GM23248 (cell line): ENCODE measurements around the gene MYO10. TPM values are rescaled to one million over a fixed set of nuclear protein-coding genes. Genes with fewer than 3 reads are reported as not detected.

ENCODE experiments used
- DNase-seq: peaks from one replicate; pipeline ENCODE4 v3.0.0-alpha.2; 2015
- H2AFZ ChIP-seq: fragments of 200-600 bp; sonication (generic); 2 replicates; pipeline ENCODE4 v1.6.1; 2016; ENCODE audit warnings: antibody characterized with exemption
- H3F3A ChIP-seq: fragments of 200-600 bp; sonication (generic); 2 replicates; pipeline ENCODE4 v1.6.1; 2016; ENCODE audit warnings: mild to moderate bottlenecking, antibody characterized with exemption, mixed run types; ENCODE audit not compliant: insufficient read depth
- H3K27ac ChIP-seq: fragments of 200-600 bp; sonication (generic); 2 replicates; pipeline ENCODE4 v1.5.1; 2016; ENCODE audit warnings: mild to moderate bottlenecking
- H3K27me3 ChIP-seq: fragments of 200-600 bp; sonication (generic); replicated peaks from 2 replicates; pipeline ENCODE4 v1.6.1; 2016; ENCODE audit warnings: mild to moderate bottlenecking; ENCODE audit not compliant: insufficient read depth
- H3K36me3 ChIP-seq: fragments of 200-600 bp; sonication (generic); 2 replicates; pipeline ENCODE4 v1.6.1; 2016; ENCODE audit warnings: low read depth, mild to moderate bottlenecking
- H3K4me1 ChIP-seq: fragments of 200-600 bp; sonication (generic); 2 replicates; pipeline ENCODE4 v1.6.1; 2016; ENCODE audit warnings: mild to moderate bottlenecking; ENCODE audit not compliant: insufficient read depth
- H3K4me2 ChIP-seq: fragments of 200-600 bp; sonication (generic); one replicate; pipeline ENCODE4 v1.6.1; 2016; ENCODE audit warnings: mild to moderate bottlenecking; ENCODE audit not compliant: unreplicated experiment
- H3K4me3 ChIP-seq: fragments of 200-600 bp; sonication (generic); 2 replicates; pipeline ENCODE4 v1.5.1; 2016; ENCODE audit warnings: mild to moderate bottlenecking
- H3K79me2 ChIP-seq: fragments of 200-600 bp; sonication (generic); 2 replicates; pipeline ENCODE4 v1.6.1; 2016; ENCODE audit warnings: mild to moderate bottlenecking; ENCODE audit not compliant: insufficient read depth
- H3K9ac ChIP-seq: fragments of 200-600 bp; sonication (generic); 2 replicates; pipeline ENCODE4 v1.6.1; 2016; ENCODE audit warnings: mild to moderate bottlenecking
- H3K9me2 ChIP-seq: fragments of 200-600 bp; sonication (generic); 2 replicates; pipeline ENCODE4 v1.6.1; 2016; ENCODE audit warnings: mixed run types, mild to moderate bottlenecking, moderate library complexity; ENCODE audit not compliant: insufficient read depth
- H3K9me3 ChIP-seq: fragments of 200-600 bp; sonication (generic); one replicate; pipeline ENCODE4 v1.6.1; 2017; ENCODE audit warnings: low read depth
- H4K20me1 ChIP-seq: fragments of 200-600 bp; sonication (generic); 2 replicates; pipeline ENCODE4 v1.6.0; 2016; ENCODE audit not compliant: insufficient read depth
- EZH2 ChIP-seq: fragments of 200-600 bp; sonication (generic); IDR thresholded peaks from 2 replicates; pipeline ENCODE4 v1.6.1; 2018; ENCODE audit warnings: antibody characterized with exemption, mild to moderate bottlenecking; ENCODE audit not compliant: insufficient read depth, poor library complexity, severe bottlenecking
- EZH2phosphoT487 ChIP-seq: fragments of 200-600 bp; sonication (generic); IDR thresholded peaks from 2 replicates; pipeline ENCODE4 v1.6.1; 2018; ENCODE audit warnings: antibody characterized with exemption, moderate library complexity, mild to moderate bottlenecking, low read depth; ENCODE audit not compliant: insufficient read depth
- WGBS, 2 experiments: methylation state at CpG; one replicate each; pipeline ENCODE4 v1.1.6; 2015 to 2017; ENCODE audit warnings: low lambda C conversion rate in 2 of 2, low coverage in 1 of 2; ENCODE audit errors: missing lambda C conversion rate in 2 of 2; 5-methylcytosine and 5-hydroxymethylcytosine counted together
- in situ Hi-C: fragments of 300-500 bp; cut with MboI; formaldehyde crosslinking; loops from 2 replicates; pipeline ENCODE4 v1.15.0; 2020
- polyA plus RNA-seq: library from polyadenylated mRNA; unstranded; fragments of >200 nt; fragmentation: Nextera tagmentation; extraction: Ambion mirVana; gene quantifications from 2 replicates; pipeline ENCODE4 v1.2.1, GENCODE V29; 2016
- total RNA-seq: library from RNA; depleted of rRNA; stranded (reverse); fragments of >200 nt; shearing (Covaris generic); gene quantifications from 2 replicates; pipeline ENCODE4 v1.2.3, GENCODE V29; 2014

The MYO10 gene
- total and polyA plus RNA-seq, 2 experiments from 2014 or later = 43.2 to 47.0 TPM

- Histone ChIP-seq H3K4me3 (no peak overlapping the region), H3K9ac (no peak overlapping the region), H3K4me1 (no peaks in the 10 kb centered on the region), H3K9me3 (no peaks in the 10 kb centered on the region), H3K9me2 (no peaks in the 10 kb centered on the region), H4K20me1 (no peaks in the 10 kb centered on the region), H2AFZ (no peak overlapping the region), H3K27me3 (no peaks in the 10 kb centered on the region), H3F3A (peaks cover 12% of the 10 kb centered on the region), H3K36me3 (no peaks in the 10 kb centered on the region), H3K79me2 (peaks cover 100% of the 10 kb centered on the region), H3K4me2 (no peak overlapping the region), H3K27ac (no peak overlapping the region)
- no peak for TF ChIP-seq EZH2
- no peak for TF ChIP-seq EZH2phosphoT487
- in situ Hi-C loops = no loop called here
- 97 to 99% methylated on average over 8 of the region's 8 CpGs for WGBS, 2 experiments
- DNase-seq = no peak
Observed at GRCh38 chr5:16924206-16924605, 11.9 kb downstream of the MYO10 start.

GRCh38 chr5:16922430-16922829 lies 13.7 kb downstream of the MYO10 start:
- H3K4me3 ChIP-seq = no peak overlapping the region
- no peak overlapping the region for H3K27ac ChIP-seq
- no peaks in the 10 kb centered on the region for H3K36me3 ChIP-seq
- H3K4me2 ChIP-seq = no peak overlapping the region
- H3K9ac ChIP-seq = no peak overlapping the region
- 98 to 100% methylated on average over 3 of the region's 3 CpGs for WGBS, 2 experiments
- H3F3A ChIP-seq = peaks cover 16% of the 10 kb centered on the region
- no peak for TF ChIP-seq EZH2phosphoT487
- TF ChIP-seq EZH2 = no peak
- peaks cover 100% of the 10 kb centered on the region for H3K79me2 ChIP-seq
- in situ Hi-C loops = no loop called here
- no peaks in the 10 kb centered on the region for H4K20me1 ChIP-seq
- peaks cover 9% of the 10 kb centered on the region for H3K4me1 ChIP-seq
- H3K27me3 ChIP-seq = no peaks in the 10 kb centered on the region
- H3K9me3 ChIP-seq = no peaks in the 10 kb centered on the region
- H3K9me2 ChIP-seq = no peaks in the 10 kb centered on the region
- no peak overlapping the region for H2AFZ ChIP-seq
- no peak for DNase-seq

- no peaks in the 10 kb centered on the region for H3K9me3 ChIP-seq
- H3K9ac ChIP-seq = no peak overlapping the region
- 98 to 99% methylated on average over 4 of the region's 4 CpGs for WGBS, 2 experiments
- H2AFZ ChIP-seq = no peak overlapping the region
- DNase-seq = no peak
- H3K27me3 ChIP-seq = no peaks in the 10 kb centered on the region
- no peak overlapping the region for H3K27ac ChIP-seq
- no peaks in the 10 kb centered on the region for H4K20me1 ChIP-seq
- in situ Hi-C loops = no loop called here
- H3K36me3 ChIP-seq = no peaks in the 10 kb centered on the region
- no peak overlapping the region for H3K4me3 ChIP-seq
- H3F3A ChIP-seq = peaks cover 24% of the 10 kb centered on the region
- no peak overlapping the region for H3K4me2 ChIP-seq
- no peak for TF ChIP-seq EZH2phosphoT487
- H3K4me1 ChIP-seq = peaks cover 18% of the 10 kb centered on the region
- peaks cover 96% of the 10 kb centered on the region for H3K79me2 ChIP-seq
- no peaks in the 10 kb centered on the region for H3K9me2 ChIP-seq
Observed at GRCh38 chr5:16921211-16921610, 14.9 kb downstream of the MYO10 start.

DNA sequence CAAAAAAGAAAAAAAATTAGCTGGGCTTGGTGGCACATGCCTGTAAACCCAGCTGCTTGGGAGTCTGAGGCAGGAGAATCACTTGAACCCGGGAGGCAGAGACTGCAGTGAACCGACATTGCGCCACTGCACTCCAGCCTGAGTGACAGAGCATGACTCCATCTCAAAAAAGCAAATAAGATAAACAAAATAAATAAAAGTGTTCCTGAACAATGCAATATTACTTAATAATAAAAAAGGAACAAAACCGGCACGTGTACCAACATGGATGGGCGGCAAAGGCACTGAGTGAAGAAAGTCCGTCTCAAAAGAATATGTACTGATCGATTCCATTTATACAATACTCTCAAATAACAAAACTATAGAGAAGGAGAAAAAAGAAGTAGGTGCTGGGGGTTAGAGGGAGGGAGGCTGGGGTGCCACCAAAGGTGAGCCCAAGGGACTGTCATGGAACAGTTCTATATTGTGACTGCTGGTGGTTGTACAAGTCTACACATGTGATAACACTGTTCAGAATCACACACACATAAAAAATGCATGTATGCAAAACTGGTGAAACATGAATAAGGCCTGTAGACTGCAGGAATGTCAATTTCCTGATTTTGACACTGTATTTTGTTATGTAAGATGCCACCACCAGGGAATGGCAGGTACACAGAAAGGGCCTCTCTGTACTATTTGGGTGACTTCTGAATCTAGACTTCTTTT lies 15.8 kb downstream of the MYO10 start:
- no peak overlapping the region for H3K4me2 ChIP-seq
- no peak for DNase-seq
- H2AFZ ChIP-seq = no peak overlapping the region

More for the DNA sequence above, 15.8 kb downstream of the MYO10 start:
- H3K9me2 ChIP-seq = no peaks in the 10 kb centered on the region
- no peak overlapping the region for H3K27ac ChIP-seq
- H4K20me1 ChIP-seq = no peaks in the 10 kb centered on the region
- H3K9me3 ChIP-seq = no peaks in the 10 kb centered on the region
- H3K9ac ChIP-seq = no peak overlapping the region
- H3K79me2 ChIP-seq = peaks cover 96% of the 10 kb centered on the region
- WGBS, 2 experiments = 98% methylated on average over 8 of the region's 8 CpGs
- H3K4me3 ChIP-seq = no peak overlapping the region
- no peaks in the 10 kb centered on the region for H3K27me3 ChIP-seq
- TF ChIP-seq EZH2 (no peak), EZH2phosphoT487 (no peak)
- in situ Hi-C loops = no loop called here
- peaks cover 26% of the 10 kb centered on the region for H3F3A ChIP-seq
- no peaks in the 10 kb centered on the region for H3K36me3 ChIP-seq
- peaks cover 23% of the 10 kb centered on the region for H3K4me1 ChIP-seq
